GM19023 (cell line): ENCODE measurements around the gene FAM13A.

Experiments
- ATAC-seq: cut with Tn5 transposase; IDR thresholded peaks from one replicate; pipeline ENCODE4 v1.9.1; 2021; ENCODE audit warnings: mild to moderate bottlenecking, moderate library complexity; ENCODE audit not compliant: unreplicated experiment

The FAM13A gene

DNA sequence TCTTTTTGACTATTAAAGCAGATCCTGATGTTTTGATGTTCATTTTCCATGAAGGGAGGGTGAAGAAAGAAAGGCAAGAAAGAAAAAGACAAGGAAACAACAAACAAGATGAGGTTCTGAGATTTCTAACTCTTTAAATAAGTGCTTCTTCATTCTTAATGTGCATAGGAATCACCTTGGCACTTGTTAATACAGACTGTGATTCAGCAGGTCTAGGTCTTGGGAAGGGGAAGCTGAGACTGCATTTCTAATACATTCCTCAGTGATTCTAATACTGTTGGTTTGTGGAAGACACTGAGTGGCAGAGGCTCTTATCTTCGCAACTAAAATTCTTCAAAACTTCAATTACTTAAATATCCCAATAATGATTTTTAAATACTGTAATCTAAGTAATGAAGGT is 264.2 kb downstream of the FAM13A start:
- no peak for ATAC-seq

DNA sequence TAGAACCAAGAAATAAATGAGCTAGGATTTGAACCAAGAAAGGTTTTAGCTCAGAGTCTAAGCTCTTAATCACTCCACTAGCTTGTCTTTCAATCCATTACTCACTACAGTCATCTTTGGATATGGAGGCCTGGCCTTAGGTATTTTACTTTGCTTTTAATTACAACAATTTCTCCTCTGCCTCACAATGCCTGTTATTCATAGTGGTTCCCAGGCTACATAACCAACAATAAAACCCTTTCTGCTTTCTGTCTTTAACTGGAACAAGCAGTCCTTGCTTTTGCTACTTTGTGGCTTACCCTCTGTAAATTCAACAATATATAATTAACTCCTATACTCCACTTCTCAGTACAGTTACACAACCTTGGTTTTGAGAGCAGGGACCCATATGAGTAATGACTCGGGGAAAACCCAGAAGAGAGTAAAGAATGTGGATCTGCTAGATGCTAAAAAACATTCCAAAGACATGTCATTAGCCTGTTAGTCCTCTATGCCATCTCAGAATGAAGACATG is 264.7 kb downstream of the FAM13A start:
- ATAC-seq, result peak; percentile 80

DNA sequence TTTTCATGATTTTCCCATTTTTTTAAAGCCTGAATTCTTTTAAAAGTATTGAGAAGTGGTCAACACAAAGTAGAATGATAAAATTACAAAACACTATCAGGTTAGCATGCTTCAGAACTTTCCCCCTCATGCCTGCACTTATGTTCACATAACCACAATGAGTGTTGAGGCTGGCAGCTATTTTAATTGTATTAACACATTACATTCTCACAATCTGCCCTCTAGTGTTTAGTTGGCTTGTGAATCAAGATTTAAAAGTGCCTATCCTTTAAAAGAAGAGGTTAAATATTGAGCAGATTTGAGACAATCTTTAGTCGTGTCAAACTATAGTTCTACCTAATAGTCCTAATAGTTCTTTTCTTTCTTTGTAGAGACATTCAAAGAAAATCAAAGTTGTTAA is 265.7 kb downstream of the FAM13A start:
- ATAC-seq, result no peak

DNA sequence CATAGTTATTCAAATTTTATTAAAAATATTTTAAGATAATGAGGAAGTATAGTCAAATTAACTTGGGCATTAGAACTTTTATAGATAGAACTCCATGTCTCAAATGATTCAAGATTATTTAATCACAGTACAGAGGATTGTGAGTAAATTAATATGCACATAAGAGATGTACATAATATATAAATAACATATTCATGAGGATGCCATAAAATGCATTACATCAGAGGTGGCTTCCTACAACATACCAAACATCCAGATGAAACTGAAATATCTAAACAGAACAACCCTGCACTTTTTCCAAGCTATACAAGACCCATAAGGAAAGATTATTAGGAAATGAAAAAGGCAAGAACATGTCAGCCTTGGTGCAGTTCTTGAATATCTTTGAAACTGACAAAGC is 268.1 kb downstream of the FAM13A start:
- ATAC-seq, result no peak

DNA sequence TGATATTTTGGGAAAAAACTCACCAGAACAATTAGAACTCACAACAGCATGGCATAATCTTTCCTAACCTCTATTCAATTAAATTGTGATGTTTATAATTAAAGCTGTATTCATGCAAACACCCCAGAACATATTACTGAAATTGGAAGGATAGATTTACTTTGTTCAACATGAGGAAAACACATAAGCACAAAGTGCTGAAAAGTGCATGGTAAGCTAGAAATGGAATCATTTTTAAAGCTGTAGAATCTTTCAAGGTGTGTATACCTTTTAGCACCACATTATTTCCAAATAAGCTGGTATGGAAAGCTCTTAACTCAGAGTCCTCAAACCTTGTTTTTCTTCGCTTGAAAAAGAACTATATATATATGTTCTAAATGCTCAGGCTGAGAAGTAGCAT is 268.6 kb downstream of the FAM13A start:
- ATAC-seq, result no peak

DNA sequence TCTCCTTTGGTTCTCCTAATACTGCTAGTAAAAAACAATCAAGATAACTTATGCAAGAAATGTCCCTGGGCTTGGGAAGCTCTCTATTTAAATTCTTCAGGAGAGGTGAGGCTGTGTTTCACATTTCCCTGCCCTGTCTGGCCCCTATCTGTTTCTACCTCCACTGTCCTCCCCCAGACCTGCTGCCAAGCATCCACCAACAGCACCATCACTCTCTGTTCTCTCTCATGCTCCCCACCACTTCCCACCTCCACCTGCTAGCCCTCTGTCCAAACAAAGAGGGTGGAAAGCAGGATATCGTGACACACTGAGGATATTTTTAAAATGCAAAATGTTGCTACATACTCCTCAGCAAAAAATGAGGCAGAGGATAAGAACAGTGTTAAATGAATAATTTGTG is 271.0 kb downstream of the FAM13A start:
- no peak for ATAC-seq

DNA sequence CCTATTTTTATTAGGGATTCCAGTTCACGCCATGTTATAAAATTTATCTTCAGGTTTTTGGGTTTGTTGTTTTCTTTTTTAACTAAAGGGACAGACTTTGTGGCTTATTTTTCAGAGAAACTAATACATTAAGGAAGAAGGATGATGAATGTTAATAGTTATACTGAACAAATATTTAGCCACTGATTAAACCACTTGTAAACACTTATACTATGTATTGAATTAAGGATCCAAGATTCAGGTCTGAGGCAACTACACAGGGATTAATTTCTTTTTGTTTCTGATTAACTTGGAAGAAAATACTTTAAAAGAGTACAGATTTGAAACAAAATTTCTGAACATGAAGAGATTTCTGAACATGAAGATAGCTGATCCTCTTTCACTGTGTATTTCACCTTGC is 276.6 kb downstream of the FAM13A start:
- no peak for ATAC-seq

DNA sequence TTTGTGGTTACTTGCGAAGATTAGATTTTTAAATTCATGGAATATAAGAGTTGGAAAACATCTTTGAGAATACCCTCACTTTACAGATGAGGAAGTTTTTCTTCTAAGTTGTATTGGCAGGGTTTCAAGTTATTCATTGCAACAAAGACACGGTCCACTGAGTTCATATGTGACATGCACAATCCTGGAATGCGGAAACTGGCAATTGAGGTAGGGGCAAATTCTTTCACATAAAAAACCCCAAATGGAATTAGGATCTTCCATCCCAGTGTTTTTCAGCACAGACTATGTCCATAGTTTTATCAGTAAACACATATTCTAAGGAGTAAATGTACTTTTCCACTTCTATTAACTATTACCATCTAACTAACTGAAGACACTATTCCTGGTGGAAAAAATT is 277.6 kb downstream of the FAM13A start:
- no peak for ATAC-seq

DNA sequence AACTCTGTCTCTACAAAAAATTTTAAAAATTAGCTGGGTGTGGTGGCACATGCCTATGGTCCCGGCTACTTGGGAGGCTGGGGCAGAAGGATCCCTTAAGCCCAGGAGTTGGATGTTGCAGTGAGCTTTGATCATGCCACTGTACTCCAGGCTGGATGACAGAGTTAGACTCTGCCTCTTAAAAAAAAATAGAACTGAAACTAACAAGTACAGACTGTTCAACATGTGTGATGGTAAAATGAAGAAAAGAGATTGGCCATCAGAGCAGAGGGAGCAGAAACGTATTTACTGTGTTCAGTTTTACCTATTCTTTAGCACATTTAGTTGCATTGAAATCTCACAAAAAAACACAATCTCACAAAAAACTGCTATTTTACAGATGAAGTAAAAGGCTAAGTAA is 281.5 kb downstream of the FAM13A start:
- ATAC-seq, result no peak

DNA sequence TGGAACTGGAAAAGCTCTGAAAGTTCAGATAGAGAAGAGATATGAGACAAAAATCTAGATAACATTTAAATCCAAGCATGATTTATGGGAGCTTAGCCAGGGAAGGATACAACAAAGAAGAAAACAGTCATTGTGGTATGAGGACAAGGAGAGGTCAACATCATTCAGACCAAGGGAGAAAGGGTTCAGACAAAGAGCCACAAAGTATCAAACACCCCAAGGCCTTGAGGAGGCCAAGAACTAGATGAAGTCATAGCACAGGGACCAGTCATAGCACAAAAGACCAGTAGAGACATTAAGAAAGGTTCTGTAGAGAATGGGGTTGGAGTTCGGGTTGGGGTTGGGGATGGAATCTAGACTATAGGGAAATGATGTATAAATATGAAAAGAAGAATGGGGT is 282.0 kb downstream of the FAM13A start:
- no peak for ATAC-seq

DNA sequence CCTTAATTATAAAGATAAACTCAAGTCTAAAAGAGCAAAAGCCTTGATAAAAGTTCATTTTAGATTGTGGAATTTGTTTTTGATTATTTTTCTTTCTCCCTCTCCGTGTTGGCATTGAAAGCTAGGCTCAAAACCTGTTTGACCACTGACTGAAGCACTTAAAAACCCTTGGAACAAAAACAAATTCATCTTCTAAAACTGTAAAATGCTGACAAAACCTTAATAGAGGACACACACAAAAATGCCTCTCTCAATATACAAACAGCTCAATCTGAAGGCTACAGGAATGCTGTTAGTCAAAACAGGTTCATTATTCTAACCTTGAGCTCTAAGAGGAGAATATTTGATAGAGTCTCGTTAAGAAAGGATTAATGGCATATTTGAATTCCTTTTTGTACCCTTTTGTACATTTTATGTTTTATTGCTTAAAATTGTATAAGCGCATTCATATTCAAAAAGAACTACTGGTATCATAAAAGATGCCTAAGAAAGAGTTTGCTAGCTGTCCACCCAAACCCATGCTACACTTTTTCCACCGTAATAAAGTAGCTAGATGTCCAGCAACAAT is 285.0 kb downstream of the FAM13A start:
- no peak for ATAC-seq

DNA sequence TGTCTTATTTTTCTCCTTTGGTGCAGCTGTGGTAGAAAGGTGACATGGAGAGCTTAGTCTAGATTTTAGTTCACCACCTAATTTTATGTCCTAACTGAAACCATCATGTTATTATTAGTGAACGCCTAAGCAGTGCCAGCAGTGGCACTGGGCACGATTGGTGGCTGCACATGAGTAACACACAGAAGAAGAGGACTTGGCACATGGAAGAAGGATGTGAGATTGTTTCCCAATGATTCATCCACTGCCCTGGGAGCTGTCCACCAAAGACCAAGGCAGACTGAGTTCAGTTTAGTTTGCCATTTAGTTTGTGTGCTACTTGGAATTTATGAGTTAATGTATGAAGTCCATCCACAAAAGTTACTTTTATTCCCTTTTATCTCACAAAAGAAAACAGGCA is 291.3 kb downstream of the FAM13A start:
- no peak for ATAC-seq

DNA sequence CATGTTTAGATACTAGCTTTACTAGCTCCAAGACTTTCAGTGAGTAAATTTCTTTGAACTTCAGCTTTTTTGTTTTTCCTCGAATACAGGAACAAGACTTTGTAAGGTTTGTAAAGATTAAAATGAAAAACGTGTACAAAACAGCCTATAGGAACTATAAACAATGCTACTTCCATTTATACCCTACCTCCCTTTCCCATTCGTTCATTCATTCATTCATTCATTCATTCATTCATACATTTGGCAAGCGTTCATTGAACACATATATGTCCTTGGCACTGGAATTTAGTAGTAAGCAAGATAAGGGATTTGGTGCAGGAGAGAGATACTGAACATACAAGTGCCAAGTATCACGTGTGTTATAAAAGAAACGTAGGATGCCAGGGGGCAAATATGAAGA is 293.9 kb downstream of the FAM13A start:
- ATAC-seq, result no peak

DNA sequence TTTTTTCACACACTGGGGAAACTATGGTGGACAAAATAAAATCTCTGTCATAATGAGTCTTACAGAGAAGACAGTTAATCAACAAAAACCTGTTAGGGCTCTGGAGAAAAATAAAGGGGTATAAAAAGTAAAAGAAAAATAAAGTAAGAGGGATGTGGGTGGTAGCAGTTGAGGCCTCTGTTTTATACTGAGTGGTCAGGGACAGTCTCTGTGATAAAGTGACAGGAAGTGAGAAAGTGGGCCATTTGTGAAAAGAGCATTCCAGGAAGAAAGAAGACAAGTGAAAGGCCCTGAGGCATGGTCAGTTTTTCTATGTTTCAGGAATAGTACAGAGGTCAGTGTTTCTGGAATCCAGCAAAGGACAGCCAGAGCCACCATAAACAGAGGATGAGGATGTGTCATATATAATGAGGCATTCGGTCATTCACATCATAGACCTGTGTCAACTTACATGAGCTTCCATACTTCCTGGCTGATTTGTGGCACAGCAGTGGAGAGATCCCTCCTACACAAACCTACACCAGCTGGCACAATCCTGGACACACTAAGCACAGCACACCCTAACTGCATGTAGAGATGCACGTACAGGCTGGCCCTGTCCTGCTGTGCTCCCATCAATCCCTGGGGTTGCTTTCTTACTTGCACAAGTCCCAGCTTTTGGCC is 295.0 kb downstream of the FAM13A start:
- ATAC-seq, result no peak

DNA sequence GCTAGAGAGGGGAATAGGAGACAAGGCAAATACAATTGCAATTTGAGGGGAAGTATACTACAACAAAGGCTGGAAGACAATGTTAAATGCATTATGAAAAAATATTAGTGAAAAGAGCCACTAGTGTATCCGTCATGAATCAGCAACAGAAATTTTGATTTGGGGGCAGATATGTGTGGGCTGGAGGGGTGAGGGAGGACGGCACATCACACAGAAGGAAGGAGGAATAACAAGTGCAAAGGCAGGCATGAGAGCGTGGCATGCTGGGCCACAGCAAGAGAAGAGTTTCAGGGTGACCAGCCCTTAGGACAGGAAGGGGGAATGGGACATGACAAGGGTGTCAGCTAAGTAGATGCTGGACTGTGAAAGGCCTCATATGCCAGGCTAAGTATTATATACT is 295.6 kb downstream of the FAM13A start:
- no peak for ATAC-seq

DNA sequence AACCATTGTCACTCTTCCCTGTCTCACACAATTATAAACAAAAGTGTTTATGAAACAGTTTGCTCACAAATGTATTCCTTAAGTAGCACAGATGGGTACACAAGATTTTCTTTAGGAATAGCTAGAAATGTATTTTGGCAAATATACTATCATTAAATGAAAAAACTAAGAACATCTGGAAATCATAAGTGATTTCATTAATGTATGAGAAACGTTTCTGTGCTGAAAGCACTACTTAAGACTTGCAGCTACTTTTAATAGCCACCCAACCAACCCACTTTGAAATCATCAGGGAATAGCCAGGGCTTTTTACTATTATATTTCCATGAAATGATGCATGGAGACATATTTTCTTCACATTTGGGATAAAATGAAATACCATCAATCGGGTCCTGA is 297.1 kb downstream of the FAM13A start:
- no peak for ATAC-seq

DNA sequence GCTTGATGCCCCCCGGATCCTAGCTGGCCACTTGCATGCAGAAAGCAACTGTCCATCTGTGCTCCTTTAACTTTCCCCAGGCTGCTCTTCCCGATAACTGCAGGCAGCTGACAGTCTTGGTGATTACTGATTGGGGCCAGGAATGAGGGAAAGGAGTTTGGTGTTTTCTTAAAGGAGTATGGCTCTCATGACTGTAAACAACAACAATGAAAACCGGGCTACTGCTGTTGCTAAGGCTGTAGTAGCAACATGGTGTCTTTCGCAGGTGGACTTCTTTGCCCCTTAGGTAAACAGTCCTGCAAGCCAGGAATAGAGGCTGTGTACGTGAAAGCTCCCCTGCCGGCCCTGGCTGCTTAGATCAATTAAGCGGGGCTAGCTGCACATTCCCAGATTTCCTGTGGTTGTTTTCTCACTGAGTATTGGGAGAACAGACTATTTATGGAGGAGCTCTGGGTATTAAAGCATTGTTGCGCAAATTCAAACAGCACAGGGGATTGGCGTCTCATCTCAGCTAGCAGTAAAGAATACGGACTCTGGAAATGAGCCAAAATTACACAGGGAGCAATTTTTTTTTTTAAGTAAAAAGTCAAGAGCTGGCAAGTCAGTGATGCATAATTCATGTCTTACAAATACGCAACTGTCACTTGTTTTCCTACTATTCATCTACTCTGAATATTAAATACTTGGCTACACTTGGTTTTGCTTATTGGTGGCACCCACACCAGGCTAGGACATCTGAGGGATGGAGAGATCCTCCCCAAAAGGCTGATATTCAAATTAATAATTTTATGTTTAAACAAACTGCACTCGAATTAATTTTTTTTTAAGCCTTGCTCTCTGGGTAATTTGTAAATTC is 297.7 kb downstream of the FAM13A start:
- ATAC-seq, result no peak

DNA sequence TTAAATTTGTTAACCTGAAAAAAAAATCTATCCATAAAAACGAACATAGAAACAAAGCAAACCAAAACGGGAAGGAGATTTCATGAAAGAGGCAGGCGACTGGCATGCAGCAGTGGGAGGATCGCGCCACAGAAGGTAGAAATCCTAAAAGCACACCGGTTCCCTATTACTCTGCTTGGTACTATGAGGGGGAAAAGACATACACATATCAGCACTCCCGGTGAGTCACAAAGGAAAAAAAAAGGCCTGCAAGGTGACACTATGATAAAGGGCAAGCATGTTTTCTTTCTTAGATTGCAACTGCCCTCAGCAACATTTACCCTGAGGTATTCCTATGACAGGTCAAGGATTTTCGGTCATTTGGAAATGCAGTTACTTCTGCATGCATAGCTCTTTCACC is 298.7 kb downstream of the FAM13A start:
- no peak for ATAC-seq

DNA sequence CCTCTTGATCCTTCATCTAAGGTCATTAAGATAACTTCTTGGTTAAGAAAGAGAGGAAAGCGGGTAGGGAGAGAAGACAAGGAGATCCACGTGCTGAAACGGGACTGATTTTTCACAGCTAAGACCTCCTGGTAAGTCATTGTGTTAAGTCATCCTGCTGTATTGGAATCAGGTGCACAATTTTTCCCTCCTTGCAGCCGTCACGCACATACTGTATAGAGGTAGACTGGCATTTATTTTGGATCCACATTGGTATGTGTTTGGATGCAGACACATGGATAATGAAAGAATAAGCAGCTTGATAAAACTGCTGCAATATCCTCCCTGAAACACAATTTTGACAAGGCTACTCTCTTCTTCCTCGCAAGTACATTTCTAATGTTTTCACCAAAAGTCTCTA is 299.2 kb downstream of the FAM13A start:
- no peak for ATAC-seq

DNA sequence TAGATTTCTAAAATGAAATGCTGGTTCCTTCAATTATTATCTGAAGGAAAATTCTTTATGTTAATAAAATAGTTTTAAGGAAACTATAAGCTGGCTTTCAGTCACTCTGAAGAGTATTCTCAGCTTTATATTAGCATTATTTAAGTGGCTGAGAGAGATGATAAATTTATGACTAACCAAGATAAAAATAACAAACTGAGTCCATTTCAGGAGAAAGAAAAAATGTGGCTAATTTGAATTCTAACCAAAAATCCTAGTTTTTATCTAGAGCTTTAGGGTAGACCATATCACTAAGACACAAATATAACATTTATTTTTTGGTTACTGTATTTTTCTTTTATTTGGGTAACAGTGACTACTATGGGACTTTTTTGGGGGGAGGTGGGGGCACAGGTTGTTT is 299.9 kb downstream of the FAM13A start:
- no peak for ATAC-seq

DNA sequence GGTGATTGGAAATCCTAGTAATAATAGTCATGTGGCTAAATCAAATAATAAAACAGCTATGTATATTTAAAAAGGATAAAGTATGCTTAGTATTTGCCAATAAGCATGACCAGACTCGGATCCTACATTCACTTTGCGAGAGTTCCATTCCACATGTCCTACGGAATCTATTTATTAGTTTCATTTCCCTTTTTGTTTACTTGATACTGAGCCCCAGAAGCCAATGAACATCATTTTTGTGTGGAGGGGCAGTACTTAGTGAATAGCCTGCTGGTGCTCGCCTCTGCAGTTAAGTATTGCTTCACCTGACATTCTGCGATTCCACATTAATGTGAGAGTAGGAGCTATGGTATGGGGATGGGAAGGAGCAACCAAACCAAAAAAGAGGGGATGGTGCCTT is 300.8 kb downstream of the FAM13A start:
- no peak for ATAC-seq

DNA sequence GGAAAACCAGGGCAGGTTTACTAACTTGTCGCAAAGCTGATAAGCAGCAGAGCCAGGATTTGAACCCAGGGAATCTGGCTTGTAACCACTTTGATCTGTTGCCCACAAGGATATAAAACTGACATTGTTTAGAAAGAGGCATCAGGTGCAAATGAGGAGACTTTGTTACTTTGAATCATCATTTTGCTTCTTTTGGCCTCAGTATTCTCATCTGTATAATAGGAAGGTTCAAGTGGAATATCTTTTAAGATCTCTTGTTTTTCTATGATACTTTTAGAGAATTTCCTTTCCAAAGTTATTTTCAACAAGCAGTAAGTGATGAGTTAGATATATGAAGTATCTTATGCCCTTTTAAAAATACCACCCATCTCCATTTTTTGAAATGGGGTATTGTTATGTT is 301.5 kb downstream of the FAM13A start:
- no peak for ATAC-seq
